Mononuclear cell (primary cell): Measurements from ENCODE around the gene SGMS2. TPM values are rescaled to one million over a fixed set of nuclear protein-coding genes. Genes with fewer than 3 reads are reported as not detected.
A peak's percentile ranks its signal among the peaks of the same experiment; 100 is the strongest.

Experiments used
- H3K27me3 ChIP-seq: 2 replicates; pipeline ENCODE4 v1.6.0; 2011; ENCODE audit warnings: low read length, control low read depth; ENCODE audit not compliant: insufficient read depth
- H3K4me1 ChIP-seq: 2 replicates; pipeline ENCODE4 v1.5.1; 2011; ENCODE audit warnings: mild to moderate bottlenecking, low read length, control low read depth; ENCODE audit not compliant: insufficient read depth
- H3K4me3 ChIP-seq: 2 replicates; pipeline ENCODE4 v1.5.1; 2011; ENCODE audit warnings: mild to moderate bottlenecking, low read length, moderate library complexity
- H3K9me3 ChIP-seq: 2 replicates; pipeline ENCODE4 v1.5.1; 2011; ENCODE audit warnings: low read depth, mild to moderate bottlenecking, control low read depth, low read length
- total RNA-seq: library from RNA; depleted of rRNA; stranded (reverse); fragments of >200 nt; gene quantifications from one replicate; pipeline ENCODE4 v1.2.3, GENCODE V29; 2012

The SGMS2 gene
- 8.6 TPM for total RNA-seq

- Histone ChIP-seq H3K4me3 (peak within 1 kb of the TSS; percentile 50), H3K27me3 (peaks cover 12% of the 10 kb centered on the region), H3K9me3 (no peaks in the 10 kb centered on the region), H3K4me1 (peaks cover 24% of the 10 kb centered on the region)
Measured at GRCh38 chr4:107824350-107825071, at the start of gene SGMS2. SGMS2 (plus strand) TSS chr4:107824932; CDS start chr4:107895554, 70,622 bp downstream.

- Histone ChIP-seq H3K4me3 (no peak overlapping the region), H3K27me3 (no peaks in the 10 kb centered on the region), H3K9me3 (peaks cover 4% of the 10 kb centered on the region), H3K4me1 (no peaks in the 10 kb centered on the region)
Measured at GRCh38 chr4:107777890-107778289, 46.8 kb upstream of the SGMS2 start.

- no peaks in the 10 kb centered on the region for H3K4me1 ChIP-seq
- H3K9me3 ChIP-seq, result peaks cover 4% of the 10 kb centered on the region
- H3K4me3 ChIP-seq, result no peak overlapping the region
- no peaks in the 10 kb centered on the region for H3K27me3 ChIP-seq
Measured at GRCh38 chr4:107778784-107779530, 45.8 kb upstream of the SGMS2 start.

- Histone ChIP-seq H3K27me3 (no peaks in the 10 kb centered on the region), H3K4me1 (no peaks in the 10 kb centered on the region), H3K9me3 (peaks cover 4% of the 10 kb centered on the region), H3K4me3 (no peak overlapping the region)
Measured at GRCh38 chr4:107780665-107781064, 44.1 kb upstream of the SGMS2 start.

GRCh38 chr4:107791902-107792301 is 32.8 kb upstream of the SGMS2 start:
- no peaks in the 10 kb centered on the region for H3K9me3 ChIP-seq
- no peaks in the 10 kb centered on the region for H3K4me1 ChIP-seq
- no peaks in the 10 kb centered on the region for H3K27me3 ChIP-seq
- no peak overlapping the region for H3K4me3 ChIP-seq

GRCh38 chr4:107792711-107793110 is 32.0 kb upstream of the SGMS2 start:
- H3K9me3 ChIP-seq, result no peaks in the 10 kb centered on the region
- no peaks in the 10 kb centered on the region for H3K27me3 ChIP-seq
- H3K4me1 ChIP-seq, result no peaks in the 10 kb centered on the region
- H3K4me3 ChIP-seq, result no peak overlapping the region

GRCh38 chr4:107793996-107794395 is 30.7 kb upstream of the SGMS2 start:
- Histone ChIP-seq H3K4me3 (no peak overlapping the region), H3K27me3 (no peaks in the 10 kb centered on the region), H3K9me3 (no peaks in the 10 kb centered on the region), H3K4me1 (no peaks in the 10 kb centered on the region)

GRCh38 chr4:107799669-107800450 is 24.9 kb upstream of the SGMS2 start:
- Histone ChIP-seq H3K4me1 (peaks cover 13% of the 10 kb centered on the region), H3K4me3 (peak overlapping the region; percentile 19), H3K9me3 (no peaks in the 10 kb centered on the region), H3K27me3 (no peaks in the 10 kb centered on the region)

- Histone ChIP-seq H3K9me3 (no peaks in the 10 kb centered on the region), H3K4me3 (no peak overlapping the region), H3K27me3 (no peaks in the 10 kb centered on the region), H3K4me1 (peaks cover 13% of the 10 kb centered on the region)
Measured at GRCh38 chr4:107800706-107801105, 24.0 kb upstream of the SGMS2 start.

GRCh38 chr4:107801766-107802211 is 22.9 kb upstream of the SGMS2 start:
- Histone ChIP-seq H3K9me3 (no peaks in the 10 kb centered on the region), H3K4me3 (no peak overlapping the region), H3K4me1 (peaks cover 13% of the 10 kb centered on the region)

GRCh38 chr4:107804956-107805355 is 19.8 kb upstream of the SGMS2 start:
- Histone ChIP-seq H3K4me1 (peaks cover 10% of the 10 kb centered on the region), H3K27me3 (no peaks in the 10 kb centered on the region), H3K9me3 (no peaks in the 10 kb centered on the region), H3K4me3 (no peak overlapping the region)

More at GRCh38 chr4:107801766-107802211, 22.9 kb upstream of the SGMS2 start:
- H3K27me3 ChIP-seq, result no peaks in the 10 kb centered on the region

GRCh38 chr4:107806196-107806595 is 18.5 kb upstream of the SGMS2 start:
- Histone ChIP-seq H3K4me1 (no peaks in the 10 kb centered on the region), H3K4me3 (no peak overlapping the region), H3K27me3 (no peaks in the 10 kb centered on the region), H3K9me3 (no peaks in the 10 kb centered on the region)

GRCh38 chr4:107808572-107808971 is 16.2 kb upstream of the SGMS2 start:
- Histone ChIP-seq H3K27me3 (no peaks in the 10 kb centered on the region), H3K4me3 (no peak overlapping the region), H3K9me3 (no peaks in the 10 kb centered on the region), H3K4me1 (no peaks in the 10 kb centered on the region)

GRCh38 chr4:107809210-107809609 is 15.5 kb upstream of the SGMS2 start:
- Histone ChIP-seq H3K4me1 (no peaks in the 10 kb centered on the region), H3K4me3 (no peak overlapping the region), H3K27me3 (no peaks in the 10 kb centered on the region), H3K9me3 (no peaks in the 10 kb centered on the region)

GRCh38 chr4:107814758-107815157 is 10.0 kb upstream of the SGMS2 start:
- no peaks in the 10 kb centered on the region for H3K27me3 ChIP-seq
- peaks cover 18% of the 10 kb centered on the region for H3K4me1 ChIP-seq
- H3K4me3 ChIP-seq, result no peak overlapping the region
- no peaks in the 10 kb centered on the region for H3K9me3 ChIP-seq
